ENCODE data around the gene ACSF3. TPM values are rescaled to one million over a fixed set of nuclear protein-coding genes. Genes with fewer than 3 reads are reported as not detected.

The ACSF3 gene
- total RNA-seq, 1 donor from 2014 or later, result 78.0 TPM

DNA sequence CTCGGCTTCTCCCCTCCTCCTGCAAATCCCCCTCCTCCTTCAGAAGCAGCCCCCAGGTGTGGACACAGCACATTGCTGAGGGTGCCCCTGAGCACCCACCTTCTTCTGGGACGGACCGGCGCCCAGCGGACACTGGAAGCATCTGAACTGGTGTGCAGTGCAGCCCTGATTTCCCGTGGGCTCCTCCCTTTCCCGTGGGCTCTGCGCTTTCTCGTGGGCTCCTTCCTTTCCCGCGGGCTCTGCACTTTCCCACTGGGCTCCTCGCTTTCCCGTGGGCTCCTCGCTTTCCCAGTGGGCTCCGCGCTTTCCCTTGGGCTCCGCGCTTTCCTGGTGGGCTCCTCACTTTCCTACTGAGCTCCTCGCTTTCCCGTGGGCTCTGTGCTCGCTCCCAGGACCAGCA is 32.6 kb upstream of the ACSF3 start:
- H3K27me3 Mint-ChIP-seq, result no peaks in the 10 kb centered on the region
- ChIA-PET POLR2A (interaction anchor here (1.0 to 1.2 kb wide), 2 partner anchors 33 to 54 kb away, joined by 3 read pairs; partner anchors contain the start of gene ACSF3), CTCF (no interaction called here)
- DNase-seq (no peak), ATAC-seq (ENCODE audit: low read depth) (no peak)
- TF ChIP-seq, protein P1, sequence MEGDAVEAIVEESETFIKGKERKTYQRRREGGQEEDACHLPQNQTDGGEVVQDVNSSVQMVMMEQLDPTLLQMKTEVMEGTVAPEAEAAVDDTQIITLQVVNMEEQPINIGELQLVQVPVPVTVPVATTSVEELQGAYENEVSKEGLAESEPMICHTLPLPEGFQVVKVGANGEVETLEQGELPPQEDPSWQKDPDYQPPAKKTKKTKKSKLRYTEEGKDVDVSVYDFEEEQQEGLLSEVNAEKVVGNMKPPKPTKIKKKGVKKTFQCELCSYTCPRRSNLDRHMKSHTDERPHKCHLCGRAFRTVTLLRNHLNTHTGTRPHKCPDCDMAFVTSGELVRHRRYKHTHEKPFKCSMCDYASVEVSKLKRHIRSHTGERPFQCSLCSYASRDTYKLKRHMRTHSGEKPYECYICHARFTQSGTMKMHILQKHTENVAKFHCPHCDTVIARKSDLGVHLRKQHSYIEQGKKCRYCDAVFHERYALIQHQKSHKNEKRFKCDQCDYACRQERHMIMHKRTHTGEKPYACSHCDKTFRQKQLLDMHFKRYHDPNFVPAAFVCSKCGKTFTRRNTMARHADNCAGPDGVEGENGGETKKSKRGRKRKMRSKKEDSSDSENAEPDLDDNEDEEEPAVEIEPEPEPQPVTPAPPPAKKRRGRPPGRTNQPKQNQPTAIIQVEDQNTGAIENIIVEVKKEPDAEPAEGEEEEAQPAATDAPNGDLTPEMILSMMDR (IDR thresholded peaks at IDR 0.05), result no peak
- H3K27ac Mint-ChIP-seq, result peak overlapping the region; percentile 89
- H3K4me1 Mint-ChIP-seq, result peaks cover 58% of the 10 kb centered on the region
- intact Hi-C loops (cut with micrococcal nuclease), result loop anchor here (2.0 kb wide), 3 partner anchors 28 to 92 kb away; no protein-coding TSS in a partner anchor
- no peaks in the 10 kb centered on the region for H3K36me3 Mint-ChIP-seq (ENCODE audit: low read depth)
- H3K4me3 Mint-ChIP-seq, result peak overlapping the region; percentile 28
- H3K9me3 Mint-ChIP-seq, result no peaks in the 10 kb centered on the region

DNA sequence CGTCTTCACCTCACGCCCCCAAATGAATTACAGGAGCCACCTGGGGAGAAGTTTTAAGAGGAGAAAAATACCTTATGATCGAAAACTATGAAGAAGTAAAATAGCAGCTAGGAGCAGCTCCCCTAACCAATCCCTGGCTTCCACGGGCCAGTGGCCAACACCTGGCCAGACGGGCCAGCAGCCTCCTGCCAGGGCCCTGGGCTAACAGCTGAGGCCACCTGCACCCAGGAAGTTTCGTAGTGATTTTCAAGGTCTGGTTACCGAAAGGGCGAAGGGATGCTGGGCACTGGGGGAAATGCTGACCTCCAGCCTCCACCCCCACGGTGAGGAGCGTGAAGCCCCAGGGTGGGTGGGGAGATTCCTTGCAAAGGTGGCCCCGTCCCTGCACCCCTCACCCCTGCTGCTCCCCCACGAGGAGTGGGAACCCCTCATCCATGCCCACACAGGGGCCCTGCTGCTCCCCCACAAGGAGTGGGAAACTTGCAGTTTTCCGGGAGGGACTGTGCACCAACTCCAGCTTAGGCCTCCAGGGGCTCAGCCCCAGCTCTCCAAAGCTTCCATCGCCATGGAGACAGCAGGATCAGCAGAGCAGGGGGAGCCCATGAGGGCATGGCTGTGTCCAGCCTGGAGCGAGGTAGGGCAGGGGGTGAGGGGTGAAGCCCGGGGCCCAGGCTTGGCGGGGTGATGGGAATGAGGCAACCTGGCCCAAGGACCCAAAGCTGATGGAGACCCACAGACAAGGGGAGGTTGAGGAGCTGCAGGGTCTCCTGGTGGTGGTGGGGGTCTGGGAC is 31.9 kb upstream of the ACSF3 start:
- Mint-ChIP-seq H3K9me3 (no peaks in the 10 kb centered on the region), H3K27me3 (no peaks in the 10 kb centered on the region), H3K27ac (peak overlapping the region; percentile 89), H3K36me3 (ENCODE audit: low read depth) (no peaks in the 10 kb centered on the region), H3K4me3 (no peak overlapping the region), H3K4me1 (peaks cover 63% of the 10 kb centered on the region)
- TF ChIP-seq, protein P1 (IDR thresholded peaks at IDR 0.05), result no peak
- no peak for ATAC-seq (ENCODE audit: low read depth)
- DNase-seq, result no peak
- intact Hi-C loops (cut with micrococcal nuclease), result loop anchor here (2.0 kb wide), 3 partner anchors 29 to 93 kb away; no protein-coding TSS in a partner anchor
- POLR2A ChIA-PET, result interaction anchor here (0.6 kb wide), 1 partner anchor 21 kb away, joined by 7 read pairs; no protein-coding TSS in a partner anchor
- CTCF ChIA-PET, result no interaction called here

DNA sequence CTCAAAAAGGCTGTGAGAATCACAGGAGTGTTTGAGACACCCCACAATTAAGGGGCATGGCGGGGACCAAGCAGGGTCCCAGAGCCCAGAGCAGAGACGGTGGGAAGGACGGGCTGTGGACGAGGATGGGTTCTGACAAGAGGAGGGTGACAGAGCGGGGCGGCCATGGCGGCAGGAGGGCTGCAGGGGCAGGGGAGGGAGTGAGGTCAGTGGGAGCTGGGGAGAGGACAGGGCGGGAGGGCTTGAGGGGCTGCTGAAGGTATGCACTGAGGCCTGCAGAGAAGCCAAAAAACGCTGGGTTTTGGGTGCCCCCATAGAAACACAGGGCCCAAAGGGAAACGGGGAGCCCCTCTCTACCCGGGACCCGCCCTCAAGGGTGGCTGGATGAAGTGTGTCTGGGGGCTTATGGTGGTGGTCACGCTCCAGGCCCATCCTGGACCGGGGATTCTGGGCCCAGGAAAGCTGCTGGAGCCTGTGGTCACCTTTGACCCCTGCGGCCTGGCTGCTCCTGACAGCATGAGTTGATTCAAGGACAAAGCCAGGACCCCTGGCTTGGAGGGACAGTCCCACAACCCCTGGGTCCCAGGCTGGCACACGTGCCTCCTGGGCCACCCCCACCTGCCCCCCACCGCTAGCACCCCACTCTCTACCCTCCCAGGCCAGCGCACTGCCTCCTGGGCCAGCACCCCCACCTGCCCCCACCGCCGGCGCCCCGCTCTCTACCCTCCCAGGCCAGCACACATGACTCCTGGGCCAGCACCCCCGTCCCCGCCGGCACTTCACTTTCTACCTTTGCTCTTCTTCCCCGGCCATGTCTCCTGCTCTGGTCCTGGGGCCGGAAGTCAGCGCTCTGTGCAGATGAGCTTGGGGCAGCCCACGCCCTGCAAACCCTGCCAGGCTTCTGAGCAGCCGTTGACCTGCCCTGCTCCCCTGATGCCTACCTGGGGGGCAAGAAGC is 31.0 kb upstream of the ACSF3 start:
- Mint-ChIP-seq H3K27ac (peak overlapping the region; percentile 68), H3K27me3 (no peaks in the 10 kb centered on the region), H3K36me3 (ENCODE audit: low read depth) (no peaks in the 10 kb centered on the region), H3K4me3 (peak overlapping the region; percentile 35), H3K4me1 (peaks cover 71% of the 10 kb centered on the region), H3K9me3 (no peaks in the 10 kb centered on the region)
- POLR2A ChIA-PET, result interaction anchor here (0.6 to 0.9 kb wide), 2 partner anchors 20 to 51 kb away, joined by 3 to 7 read pairs; no protein-coding TSS in a partner anchor
- TF ChIP-seq, protein P1 (IDR thresholded peaks at IDR 0.05), result no peak
- intact Hi-C loops (cut with micrococcal nuclease), result no loop called here
- ATAC-seq (ENCODE audit: low read depth) (no peak), DNase-seq (no peak)
- CTCF ChIA-PET, result no interaction called here

DNA sequence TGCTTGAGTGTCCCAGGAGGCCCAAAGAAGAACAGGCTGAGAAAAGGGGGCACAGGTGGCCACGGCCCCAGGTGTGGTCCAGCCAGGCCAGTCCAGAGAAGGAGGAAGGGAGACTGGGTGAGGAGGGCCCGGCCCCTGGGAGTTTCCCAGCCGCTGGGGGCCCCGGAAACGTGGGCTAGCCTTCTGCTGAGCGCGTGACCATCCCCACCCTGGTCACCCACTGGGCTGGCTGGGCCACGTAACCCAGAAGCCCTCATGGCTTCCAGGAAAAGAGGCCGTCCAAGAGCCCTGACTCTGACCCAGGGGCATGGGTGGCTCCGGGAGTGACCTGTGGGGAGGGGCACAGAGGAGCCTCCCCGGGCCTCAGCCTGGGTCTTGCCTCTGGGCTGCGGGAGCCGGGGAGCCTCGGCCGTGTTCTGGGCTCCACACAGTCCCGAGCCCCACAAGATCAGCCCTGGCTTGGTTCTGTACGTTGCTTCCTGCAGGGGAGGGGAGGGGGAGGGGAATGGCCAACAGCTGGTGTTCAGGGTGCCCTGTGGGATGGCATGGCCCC is 29.8 kb upstream of the ACSF3 start:
- intact Hi-C loops (cut with micrococcal nuclease), result no loop called here
- Mint-ChIP-seq H3K27me3 (no peaks in the 10 kb centered on the region), H3K27ac (no peak overlapping the region), H3K4me1 (peaks cover 76% of the 10 kb centered on the region), H3K36me3 (ENCODE audit: low read depth) (no peaks in the 10 kb centered on the region), H3K9me3 (no peaks in the 10 kb centered on the region), H3K4me3 (no peak overlapping the region)
- ChIA-PET POLR2A (no interaction called here), CTCF (no interaction called here)
- no peak for ATAC-seq (ENCODE audit: low read depth)
- DNase-seq, result no peak
- TF ChIP-seq, protein P1 (IDR thresholded peaks at IDR 0.05), result no peak

Measured in activated B cell treated with CpG ODN at 0.5 μM for 24 hours (primary cell).